ENCODE measurements around the gene CHST9.
A peak's percentile ranks its signal among the peaks of the same experiment; 100 is the strongest.

CHST9 gene

GRCh38 chr18:26970637-26971036, 214.5 kb downstream of the CHST9 start:
- H3K9me3 ChIP-seq (ENCODE audit: insufficient read depth, low read length) = no peaks in the 10 kb centered on the region
- H3K27me3 ChIP-seq (ENCODE audit: low read depth, low read length) = no peaks in the 10 kb centered on the region
- no peaks in the 10 kb centered on the region for H3K36me3 ChIP-seq (replicated peaks; ENCODE audit: low read depth, low read length)
- no peak for TF ChIP-seq CTCF (IDR thresholded peaks at IDR 0.05; ENCODE audit: low read depth, low read length)
- TF ChIP-seq EZH2phosphoT487 (IDR thresholded peaks at IDR 0.05; ENCODE audit: low read depth) = no peak
- no peaks in the 10 kb centered on the region for H4K20me1 ChIP-seq (ENCODE audit: insufficient read depth, low read length)
- H2AFZ ChIP-seq (ENCODE audit: low read depth, low read length) = no peak overlapping the region
- no peak overlapping the region for H3K27ac ChIP-seq (ENCODE audit: low read length)
- H3K4me3 ChIP-seq (ENCODE audit: low read length) = no peak overlapping the region
- H3K9ac ChIP-seq (ENCODE audit: low read length) = no peak overlapping the region
- H3K4me2 ChIP-seq (ENCODE audit: low read length) = no peak overlapping the region
- H3K4me1 ChIP-seq (ENCODE audit: low read length) = no peaks in the 10 kb centered on the region
- no peaks in the 10 kb centered on the region for H3K79me2 ChIP-seq (ENCODE audit: low read length)

GRCh38 chr18:26965206-26965605, 219.9 kb downstream of the CHST9 start:
- Histone ChIP-seq H3K27ac (ENCODE audit: low read length) (no peak overlapping the region), H3K27me3 (ENCODE audit: low read depth, low read length) (no peaks in the 10 kb centered on the region), H3K4me2 (ENCODE audit: low read length) (no peak overlapping the region)

GRCh38 chr18:26963292-26963691, 221.8 kb downstream of the CHST9 start:
- Histone ChIP-seq H3K4me3 (ENCODE audit: low read length) (no peak overlapping the region), H3K27me3 (ENCODE audit: low read depth, low read length) (0 out of 2 replicates have a peak, but pooled peaks cover 3% of the 10 kb centered on the region), H3K4me2 (ENCODE audit: low read length) (no peak overlapping the region), H3K4me1 (ENCODE audit: low read length) (no peaks in the 10 kb centered on the region), H3K27ac (ENCODE audit: low read length) (no peak overlapping the region), H3K9me3 (ENCODE audit: insufficient read depth, low read length) (no peaks in the 10 kb centered on the region), H4K20me1 (ENCODE audit: insufficient read depth, low read length) (no peaks in the 10 kb centered on the region), H3K9ac (ENCODE audit: low read length) (no peak overlapping the region), H3K79me2 (ENCODE audit: low read length) (no peaks in the 10 kb centered on the region), H3K36me3 (replicated peaks; ENCODE audit: low read depth, low read length) (no peaks in the 10 kb centered on the region), H2AFZ (ENCODE audit: low read depth, low read length) (no peak overlapping the region)
- TF ChIP-seq CTCF (IDR thresholded peaks at IDR 0.05; ENCODE audit: low read depth, low read length) (peak; percentile 20; the same call in 1 of the 2 replicates), EZH2phosphoT487 (IDR thresholded peaks at IDR 0.05; ENCODE audit: low read depth) (no peak)

More at GRCh38 chr18:26965206-26965605, 219.9 kb downstream of the CHST9 start:
- Histone ChIP-seq H3K9me3 (ENCODE audit: insufficient read depth, low read length) (no peaks in the 10 kb centered on the region), H3K9ac (ENCODE audit: low read length) (no peak overlapping the region), H3K79me2 (ENCODE audit: low read length) (no peaks in the 10 kb centered on the region), H3K4me1 (ENCODE audit: low read length) (no peaks in the 10 kb centered on the region), H4K20me1 (ENCODE audit: insufficient read depth, low read length) (no peaks in the 10 kb centered on the region), H3K4me3 (ENCODE audit: low read length) (no peak overlapping the region), H3K36me3 (replicated peaks; ENCODE audit: low read depth, low read length) (no peaks in the 10 kb centered on the region), H2AFZ (ENCODE audit: low read depth, low read length) (no peak overlapping the region)
- TF ChIP-seq CTCF (IDR thresholded peaks at IDR 0.05; ENCODE audit: low read depth, low read length) = no peak
- TF ChIP-seq EZH2phosphoT487 (IDR thresholded peaks at IDR 0.05; ENCODE audit: low read depth) = no peak

GRCh38 chr18:26961839-26962238, 223.3 kb downstream of the CHST9 start:
- no peaks in the 10 kb centered on the region for H3K36me3 ChIP-seq (replicated peaks; ENCODE audit: low read depth, low read length)
- H3K9ac ChIP-seq (ENCODE audit: low read length) = no peak overlapping the region
- H3K27me3 ChIP-seq (ENCODE audit: low read depth, low read length) = 0 out of 2 replicates have a peak, but pooled peaks cover 3% of the 10 kb centered on the region
- H3K9me3 ChIP-seq (ENCODE audit: insufficient read depth, low read length) = no peaks in the 10 kb centered on the region
- H3K4me2 ChIP-seq (ENCODE audit: low read length) = no peak overlapping the region
- no peak overlapping the region for H3K4me3 ChIP-seq (ENCODE audit: low read length)
- H2AFZ ChIP-seq (ENCODE audit: low read depth, low read length) = no peak overlapping the region
- H4K20me1 ChIP-seq (ENCODE audit: insufficient read depth, low read length) = no peaks in the 10 kb centered on the region
- H3K27ac ChIP-seq (ENCODE audit: low read length) = no peak overlapping the region
- H3K4me1 ChIP-seq (ENCODE audit: low read length) = no peaks in the 10 kb centered on the region
- no peaks in the 10 kb centered on the region for H3K79me2 ChIP-seq (ENCODE audit: low read length)
- no peak for TF ChIP-seq EZH2phosphoT487 (IDR thresholded peaks at IDR 0.05; ENCODE audit: low read depth)
- TF ChIP-seq CTCF (IDR thresholded peaks at IDR 0.05; ENCODE audit: low read depth, low read length) = no peak

Data from OCI-LY3 (cell line).